ENCODE results near the gene PRAMEF18.
"Not testable (repeated sequence)": the region's sequence is repeated elsewhere in the genome, so short reads cannot be mapped to it uniquely, and the experiment has no call there.

The PRAMEF18 gene, protein sequence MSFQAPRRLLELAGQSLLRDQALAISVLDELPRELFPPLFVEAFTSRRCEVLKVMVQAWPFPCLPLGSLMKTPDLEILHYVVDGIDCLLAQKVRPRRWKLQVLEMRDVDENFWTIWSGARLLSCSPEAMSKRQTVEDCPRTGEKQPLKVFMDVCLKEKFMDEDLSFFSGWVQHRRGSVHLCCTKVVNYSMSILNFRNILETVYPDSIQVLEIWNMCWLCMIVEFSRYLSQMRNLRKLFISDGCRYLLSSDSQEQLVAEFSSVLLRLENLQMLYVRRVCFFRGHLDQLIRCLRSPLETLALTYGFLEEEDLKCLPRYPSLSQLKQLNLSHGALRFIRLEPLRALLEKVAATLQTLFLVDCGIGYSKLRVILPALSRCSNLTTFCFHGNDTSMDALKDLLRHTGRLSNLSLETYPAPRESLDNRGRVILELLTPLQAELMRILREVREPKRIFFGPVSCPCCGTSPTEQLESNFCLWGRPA

DNA sequence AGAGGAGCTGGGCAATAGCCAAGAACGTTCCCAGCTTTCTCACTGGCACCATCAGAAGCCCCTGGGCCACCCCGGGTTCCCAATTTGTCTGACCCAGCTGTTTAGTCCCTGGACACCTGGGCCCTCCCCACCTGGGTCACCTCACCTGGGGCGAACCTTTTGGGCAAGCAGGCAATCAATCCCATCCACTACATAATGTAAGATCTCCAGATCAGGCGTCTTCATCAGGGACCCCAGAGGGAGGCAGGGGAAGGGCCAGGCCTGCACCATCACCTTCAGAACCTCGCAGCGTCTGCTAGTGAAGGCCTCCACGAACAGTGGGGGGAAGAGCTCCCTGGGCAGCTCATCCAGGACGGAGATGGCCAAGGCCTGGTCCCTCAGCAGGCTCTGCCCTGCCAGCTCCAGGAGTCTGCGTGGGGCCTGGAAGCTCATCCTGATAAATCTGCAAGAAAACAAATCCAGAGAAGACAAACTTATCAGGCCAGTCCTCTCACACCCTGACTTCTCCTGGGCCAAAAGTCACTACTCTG lies at the start of gene PRAMEF18:
Gene PRAMEF18 (minus strand): TSS at position 480 of the 530 bp plus-strand sequence. CDS start 48 bp downstream, at position 432.
- not testable (repeated sequence) for H3K9ac ChIP-seq (ENCODE audit: low read length); H3K4me1 ChIP-seq (ENCODE audit: control insufficient read depth, low read depth, low read length); H3K27me3 ChIP-seq (ENCODE audit: control insufficient read depth, insufficient read depth, low read length); H3K27ac ChIP-seq (ENCODE audit: low read length); H3K36me3 ChIP-seq (ENCODE audit: control insufficient read depth, low read depth, low read length); H3K4me3 ChIP-seq (ENCODE audit: low read length)
- H3K9me3 ChIP-seq (ENCODE audit: control insufficient read depth, low read depth, low read length) = peaks cover 38% of the 10 kb centered on the region

DNA sequence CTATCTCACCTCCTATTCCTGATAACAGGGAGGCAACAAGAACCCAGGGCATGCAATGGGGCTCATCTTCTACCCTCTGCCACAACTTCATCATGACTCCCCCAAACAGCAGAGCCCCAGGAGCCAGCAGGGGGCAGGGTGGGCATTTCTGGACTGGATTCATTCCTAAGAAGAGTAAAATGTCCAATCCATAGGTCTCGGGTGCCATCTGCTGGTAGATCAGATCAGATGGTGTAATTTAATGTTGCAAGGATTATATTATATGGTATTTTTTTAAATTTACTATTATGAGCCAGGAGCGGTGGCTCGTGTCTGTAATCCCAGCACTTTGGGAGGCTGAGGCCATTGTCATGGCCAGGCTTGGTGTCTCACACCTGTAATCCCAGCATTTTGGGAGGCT lies 39.2 kb upstream of the PRAMEF18 start:
- not testable (repeated sequence) for H3K4me3 ChIP-seq (ENCODE audit: low read length); H3K27me3 ChIP-seq (ENCODE audit: control insufficient read depth, insufficient read depth, low read length); H3K9me3 ChIP-seq (ENCODE audit: control insufficient read depth, low read depth, low read length); H3K36me3 ChIP-seq (ENCODE audit: control insufficient read depth, low read depth, low read length); H3K4me1 ChIP-seq (ENCODE audit: control insufficient read depth, low read depth, low read length); H3K9ac ChIP-seq (ENCODE audit: low read length); H3K27ac ChIP-seq (ENCODE audit: low read length)

GRCh38 chr1:13253898-13254297 lies 27.9 kb upstream of the PRAMEF18 start, which contains the start of gene PRAMEF5:
TSS of gene PRAMEF5 (plus strand) at chr1:13254198. CDS start at chr1:13259269, 5,071 bp downstream.
- not testable (repeated sequence) for H3K27ac ChIP-seq (ENCODE audit: low read length); H3K27me3 ChIP-seq (ENCODE audit: control insufficient read depth, insufficient read depth, low read length); H3K9ac ChIP-seq (ENCODE audit: low read length); H3K9me3 ChIP-seq (ENCODE audit: control insufficient read depth, low read depth, low read length); H3K4me1 ChIP-seq (ENCODE audit: control insufficient read depth, low read depth, low read length); H3K4me3 ChIP-seq (ENCODE audit: low read length); H3K36me3 ChIP-seq (ENCODE audit: control insufficient read depth, low read depth, low read length)

DNA sequence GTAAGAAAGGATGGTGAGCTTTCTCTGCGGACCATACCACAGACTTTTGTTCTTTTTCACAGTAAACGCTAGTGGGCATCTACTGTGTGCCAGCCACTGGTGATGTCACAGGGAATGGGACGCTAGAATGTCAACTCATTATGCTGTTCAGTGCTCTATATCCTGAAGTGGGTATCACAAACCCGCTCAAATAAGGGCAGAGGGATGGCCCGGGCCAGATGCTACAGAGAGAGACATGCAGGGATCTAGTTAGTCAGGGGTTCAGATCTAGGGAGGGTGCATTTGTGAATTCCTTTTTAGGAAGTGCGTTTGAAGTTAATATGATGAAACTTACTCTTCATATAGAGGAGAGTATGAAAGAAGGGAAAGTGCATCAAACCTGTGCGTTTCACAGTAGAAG lies 21.2 kb upstream of the PRAMEF18 start:
- H3K27me3 ChIP-seq (ENCODE audit: control insufficient read depth, insufficient read depth, low read length); H3K4me1 ChIP-seq (ENCODE audit: control insufficient read depth, low read depth, low read length); H3K36me3 ChIP-seq (ENCODE audit: control insufficient read depth, low read depth, low read length); H3K9ac ChIP-seq (ENCODE audit: low read length); H3K27ac ChIP-seq (ENCODE audit: low read length); H3K4me3 ChIP-seq (ENCODE audit: low read length): not testable (repeated sequence)
- peaks cover 40% of the 10 kb centered on the region for H3K9me3 ChIP-seq (ENCODE audit: control insufficient read depth, low read depth, low read length)

GRCh38 chr1:13246554-13246871 lies 20.6 kb upstream of the PRAMEF18 start:
- peaks cover 40% of the 10 kb centered on the region for H3K9me3 ChIP-seq (ENCODE audit: control insufficient read depth, low read depth, low read length)
- H3K4me1 ChIP-seq (ENCODE audit: control insufficient read depth, low read depth, low read length); H3K36me3 ChIP-seq (ENCODE audit: control insufficient read depth, low read depth, low read length); H3K4me3 ChIP-seq (ENCODE audit: low read length); H3K27me3 ChIP-seq (ENCODE audit: control insufficient read depth, insufficient read depth, low read length); H3K27ac ChIP-seq (ENCODE audit: low read length); H3K9ac ChIP-seq (ENCODE audit: low read length): not testable (repeated sequence)

DNA sequence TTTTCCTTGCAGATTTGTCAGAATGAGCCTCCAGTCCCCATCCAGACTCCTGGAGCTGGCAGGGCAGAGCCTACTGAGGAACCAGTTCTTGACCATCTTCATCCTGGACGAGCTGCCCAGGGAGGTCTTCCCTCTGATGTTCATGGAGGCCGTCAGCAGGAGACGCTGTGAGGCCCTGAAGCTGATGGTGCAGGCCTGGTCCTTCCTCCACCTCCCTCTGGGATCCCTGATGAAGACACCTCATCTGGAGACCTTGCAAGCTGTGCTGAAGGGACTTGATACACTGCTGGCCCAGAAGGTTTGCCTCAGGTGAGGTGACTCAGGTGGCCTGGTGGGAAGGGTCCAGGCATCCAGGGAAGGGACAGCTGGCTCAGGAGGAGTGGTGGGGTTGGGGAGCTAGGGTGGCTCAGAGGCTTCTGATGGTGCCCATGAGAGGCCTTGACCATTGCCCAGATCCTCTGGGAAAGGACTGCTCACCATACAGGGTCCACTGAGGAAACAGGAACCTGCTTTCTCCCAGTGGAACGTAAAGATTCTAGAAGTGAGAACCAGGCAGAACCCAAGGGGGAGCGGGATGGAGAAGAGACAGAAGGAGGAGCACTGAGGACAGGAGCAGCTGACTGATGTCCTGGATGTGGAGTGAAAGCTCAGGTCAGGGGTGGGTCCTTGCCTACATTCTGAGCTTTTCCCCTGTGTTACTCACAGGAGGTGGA lies 20.0 kb upstream of the PRAMEF18 start:
- H3K4me3 ChIP-seq (ENCODE audit: low read length); H3K27me3 ChIP-seq (ENCODE audit: control insufficient read depth, insufficient read depth, low read length); H3K36me3 ChIP-seq (ENCODE audit: control insufficient read depth, low read depth, low read length); H3K4me1 ChIP-seq (ENCODE audit: control insufficient read depth, low read depth, low read length); H3K27ac ChIP-seq (ENCODE audit: low read length); H3K9ac ChIP-seq (ENCODE audit: low read length): not testable (repeated sequence)
- H3K9me3 ChIP-seq (ENCODE audit: control insufficient read depth, low read depth, low read length) = peaks cover 45% of the 10 kb centered on the region

DNA sequence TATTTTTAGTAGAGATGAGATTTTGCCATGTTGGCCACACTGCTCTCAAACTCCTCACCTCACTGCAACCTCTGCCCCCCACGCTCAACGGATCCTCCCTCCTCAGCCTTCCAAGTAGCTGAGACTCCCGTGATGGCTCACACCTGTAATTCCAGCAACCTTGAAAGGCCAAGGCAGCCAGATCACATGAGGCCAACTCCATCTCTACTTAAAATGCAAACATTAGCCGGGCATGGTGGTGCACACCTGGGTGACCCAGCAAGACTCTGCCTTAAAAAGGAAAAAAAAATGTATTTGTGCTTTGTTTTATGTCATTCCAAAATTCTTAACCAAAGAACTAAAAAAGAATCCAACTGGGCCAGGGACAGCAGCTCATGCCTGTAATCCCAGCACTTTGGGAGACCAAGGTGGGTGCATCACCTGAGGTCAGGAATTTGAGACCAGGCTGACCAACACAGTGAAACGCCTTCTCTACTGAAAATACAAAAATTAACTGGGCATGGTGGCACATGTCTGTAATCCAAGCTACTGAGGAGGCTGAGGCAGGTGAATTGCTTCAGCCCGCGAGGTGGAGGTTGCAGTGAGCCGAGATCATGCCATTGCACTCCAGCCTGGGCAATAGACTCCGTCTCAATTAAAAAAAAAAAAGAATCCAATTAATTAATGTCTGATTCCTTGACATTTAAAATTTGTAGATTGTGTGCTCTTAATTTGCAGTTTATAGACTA lies 17.7 kb upstream of the PRAMEF18 start:
- not testable (repeated sequence) for H3K9ac ChIP-seq (ENCODE audit: low read length)
- peaks cover 57% of the 10 kb centered on the region for H3K9me3 ChIP-seq (ENCODE audit: control insufficient read depth, low read depth, low read length)

GRCh38 chr1:13239633-13240032 lies 13.7 kb upstream of the PRAMEF18 start:
- not testable (repeated sequence) for H3K27ac ChIP-seq (ENCODE audit: low read length); H3K4me1 ChIP-seq (ENCODE audit: control insufficient read depth, low read depth, low read length); H3K27me3 ChIP-seq (ENCODE audit: control insufficient read depth, insufficient read depth, low read length); H3K4me3 ChIP-seq (ENCODE audit: low read length); H3K36me3 ChIP-seq (ENCODE audit: control insufficient read depth, low read depth, low read length); H3K9ac ChIP-seq (ENCODE audit: low read length)
- H3K9me3 ChIP-seq (ENCODE audit: control insufficient read depth, low read depth, low read length) = peaks cover 49% of the 10 kb centered on the region

More for the DNA sequence above, 17.7 kb upstream of the PRAMEF18 start:
- H3K36me3 ChIP-seq (ENCODE audit: control insufficient read depth, low read depth, low read length); H3K27ac ChIP-seq (ENCODE audit: low read length); H3K4me3 ChIP-seq (ENCODE audit: low read length); H3K27me3 ChIP-seq (ENCODE audit: control insufficient read depth, insufficient read depth, low read length); H3K4me1 ChIP-seq (ENCODE audit: control insufficient read depth, low read depth, low read length): not testable (repeated sequence)

- not testable (repeated sequence) for H3K4me1 ChIP-seq (ENCODE audit: control insufficient read depth, low read depth, low read length); H3K4me3 ChIP-seq (ENCODE audit: low read length); H3K9ac ChIP-seq (ENCODE audit: low read length); H3K27me3 ChIP-seq (ENCODE audit: control insufficient read depth, insufficient read depth, low read length); H3K36me3 ChIP-seq (ENCODE audit: control insufficient read depth, low read depth, low read length); H3K27ac ChIP-seq (ENCODE audit: low read length)
- peaks cover 52% of the 10 kb centered on the region for H3K9me3 ChIP-seq (ENCODE audit: control insufficient read depth, low read depth, low read length)
Observed at GRCh38 chr1:13237572-13237971, 11.6 kb upstream of the PRAMEF18 start.

DNA sequence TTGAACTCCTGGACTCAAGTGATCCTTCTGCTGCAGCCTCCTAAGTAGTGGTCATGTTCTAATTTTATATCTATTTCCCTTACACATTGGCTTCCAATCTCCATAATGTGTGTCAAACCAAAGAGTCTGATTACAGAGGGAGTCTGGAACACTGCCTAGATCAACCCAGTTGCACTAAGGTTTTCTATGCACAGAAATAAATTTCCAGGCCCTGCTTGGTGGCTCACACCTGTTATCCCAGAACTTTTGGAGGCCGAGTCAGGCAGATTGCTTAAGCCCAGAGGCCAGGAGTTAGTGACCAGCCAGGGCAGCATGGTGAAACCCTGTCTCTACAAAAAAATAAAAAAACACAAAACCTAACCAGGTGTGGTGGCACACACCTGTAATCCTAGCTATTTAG lies 8.1 kb upstream of the PRAMEF18 start:
- H3K4me3 ChIP-seq (ENCODE audit: low read length); H3K27me3 ChIP-seq (ENCODE audit: control insufficient read depth, insufficient read depth, low read length); H3K36me3 ChIP-seq (ENCODE audit: control insufficient read depth, low read depth, low read length); H3K9ac ChIP-seq (ENCODE audit: low read length); H3K4me1 ChIP-seq (ENCODE audit: control insufficient read depth, low read depth, low read length); H3K27ac ChIP-seq (ENCODE audit: low read length): not testable (repeated sequence)
- peaks cover 63% of the 10 kb centered on the region for H3K9me3 ChIP-seq (ENCODE audit: control insufficient read depth, low read depth, low read length)

- H3K27ac ChIP-seq (ENCODE audit: low read length); H3K4me3 ChIP-seq (ENCODE audit: low read length); H3K27me3 ChIP-seq (ENCODE audit: control insufficient read depth, insufficient read depth, low read length); H3K36me3 ChIP-seq (ENCODE audit: control insufficient read depth, low read depth, low read length); H3K4me1 ChIP-seq (ENCODE audit: control insufficient read depth, low read depth, low read length); H3K9ac ChIP-seq (ENCODE audit: low read length): not testable (repeated sequence)
- H3K9me3 ChIP-seq (ENCODE audit: control insufficient read depth, low read depth, low read length) = peaks cover 65% of the 10 kb centered on the region
Observed at GRCh38 chr1:13232056-13232455, 6.1 kb upstream of the PRAMEF18 start.
